Kidney tubule cell (primary cell): ENCODE measurements around the gene IARS1.

Source experiments
- DNase-seq: peaks from one replicate; pipeline ENCODE4 v3.0.0-alpha.2; 2018; ENCODE audit warnings: low spot score

IARS1 gene

DNA sequence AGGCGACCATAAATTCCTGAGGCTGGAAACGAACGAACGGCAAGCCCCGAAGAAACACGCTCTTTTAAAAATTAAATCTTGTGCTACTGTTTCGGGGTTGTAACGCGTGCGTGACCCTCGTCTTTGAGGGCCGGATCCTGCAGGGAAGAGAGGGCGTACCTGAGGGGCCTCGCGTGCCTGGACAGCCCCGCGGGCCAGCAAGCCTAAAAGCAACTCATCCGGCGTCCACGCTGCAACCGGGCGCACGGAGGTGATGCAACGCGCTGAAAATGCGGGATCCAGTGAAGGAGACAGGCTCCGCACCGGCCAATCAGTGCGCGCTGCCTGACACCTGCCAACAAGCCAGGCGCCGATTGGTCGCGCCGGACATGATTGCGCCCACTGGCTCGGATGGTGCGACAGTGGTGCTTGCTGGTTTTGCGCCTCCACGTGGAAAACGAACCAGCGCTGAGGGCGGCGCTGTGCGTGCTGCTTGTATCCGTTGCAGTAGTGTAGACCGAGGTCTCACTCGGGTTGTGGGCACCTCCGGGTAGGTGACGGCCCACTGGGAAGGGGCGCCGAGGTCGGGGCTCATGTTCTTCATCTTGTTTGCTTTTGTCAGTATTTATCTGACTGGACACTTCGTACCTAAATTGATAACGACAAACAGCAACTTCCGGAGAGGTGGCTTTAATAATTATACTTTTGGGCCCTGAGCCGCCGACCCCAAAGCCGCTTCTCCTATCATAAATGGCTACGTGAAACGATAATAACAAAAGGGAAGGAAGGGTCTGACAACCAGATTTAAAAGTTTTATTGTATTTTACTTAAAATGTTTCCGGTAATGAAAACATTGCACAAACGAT is at the start of gene IARS1:
TSS of gene IARS1 (minus strand) at position 246 of the 845 bp plus-strand sequence. CDS start 4,278 bp downstream, outside the sequence.
- peak; percentile 98 for DNase-seq

- DNase-seq: no peak
Observed at GRCh38 chr9:92342825-92343488, 49.5 kb upstream of the IARS1 start.

- DNase-seq: no peak
Observed at GRCh38 chr9:92341578-92341977, 48.1 kb upstream of the IARS1 start.

DNA sequence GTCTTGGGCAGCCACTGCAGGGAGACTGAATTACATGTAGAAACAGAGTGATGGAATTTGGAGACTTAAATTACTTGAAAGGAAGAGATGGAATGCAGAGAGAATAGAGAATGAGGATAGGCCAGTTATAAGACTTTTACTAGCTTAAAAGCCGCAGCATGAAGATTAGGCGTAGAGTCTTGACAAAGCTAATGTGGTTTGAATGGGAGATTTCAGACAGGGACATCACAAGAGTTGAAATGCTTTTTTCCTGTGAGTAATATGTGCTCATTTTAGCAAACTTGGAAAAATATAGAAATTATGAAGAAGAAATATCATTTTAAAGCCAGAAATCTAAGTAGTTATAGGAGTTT is 39.8 kb upstream of the IARS1 start:
- no peak for DNase-seq

DNA sequence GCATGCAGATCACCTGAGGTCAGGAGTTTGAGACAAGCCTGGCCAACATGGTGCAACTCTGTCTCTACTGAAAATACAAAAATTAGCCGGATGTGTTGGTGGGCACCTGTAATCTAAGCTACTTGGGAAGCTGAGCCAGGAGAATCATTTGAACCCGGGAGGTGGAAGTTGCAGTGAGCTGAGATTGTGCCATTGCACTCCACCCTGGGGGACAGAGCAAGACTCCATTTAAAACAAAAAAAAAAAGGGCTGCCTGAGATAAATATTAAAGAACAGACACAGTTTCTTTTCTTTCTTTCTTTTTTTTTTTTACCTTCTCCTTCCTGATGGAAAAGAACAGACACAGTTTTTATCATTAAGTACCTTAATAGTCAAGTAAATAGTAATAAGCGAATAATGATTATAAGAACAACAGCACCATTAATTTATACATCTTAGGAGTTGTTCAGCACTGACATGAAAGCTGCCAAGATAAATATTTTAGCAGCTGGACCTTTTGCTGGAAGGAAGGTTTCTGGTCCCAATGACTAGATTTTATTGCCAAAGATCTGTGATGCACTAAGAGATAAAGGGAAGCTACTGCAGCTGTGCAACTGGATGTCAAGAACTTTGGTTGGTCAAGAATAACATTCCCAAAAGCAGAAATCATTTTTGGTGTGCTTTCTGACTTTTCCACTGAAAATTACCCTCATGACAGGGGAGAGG is 39.2 kb upstream of the IARS1 start:
- no peak for DNase-seq

- peak; percentile 22 for DNase-seq
Observed at GRCh38 chr9:92328225-92328624, 34.7 kb upstream of the IARS1 start.

DNA sequence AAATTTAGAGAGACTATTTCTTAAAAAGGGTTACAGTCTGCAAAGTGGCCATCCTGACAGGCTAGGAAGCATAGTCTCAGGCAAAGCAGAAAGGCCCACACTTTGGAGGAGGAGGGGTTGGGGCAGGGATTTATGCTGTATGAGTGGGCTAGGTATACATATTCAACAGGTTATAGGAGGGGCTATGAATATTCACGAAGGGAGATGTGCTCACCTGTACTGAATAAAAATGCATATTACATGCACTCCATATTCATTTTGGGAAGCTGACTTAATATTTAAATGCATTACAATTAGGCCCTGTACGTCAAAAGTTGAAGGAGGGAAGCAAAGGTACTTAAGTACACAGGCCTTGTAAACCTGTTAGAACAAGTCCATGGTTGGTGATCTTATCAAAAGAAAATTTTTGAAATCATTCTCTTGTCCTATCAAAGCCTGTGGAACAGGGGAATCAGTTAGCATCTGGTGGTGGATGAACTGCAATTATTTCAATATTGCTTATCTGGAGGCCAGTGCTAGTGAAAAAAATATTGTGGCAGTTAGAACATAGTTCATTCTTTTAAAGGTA is 33.9 kb upstream of the IARS1 start:
- DNase-seq: no peak

DNA sequence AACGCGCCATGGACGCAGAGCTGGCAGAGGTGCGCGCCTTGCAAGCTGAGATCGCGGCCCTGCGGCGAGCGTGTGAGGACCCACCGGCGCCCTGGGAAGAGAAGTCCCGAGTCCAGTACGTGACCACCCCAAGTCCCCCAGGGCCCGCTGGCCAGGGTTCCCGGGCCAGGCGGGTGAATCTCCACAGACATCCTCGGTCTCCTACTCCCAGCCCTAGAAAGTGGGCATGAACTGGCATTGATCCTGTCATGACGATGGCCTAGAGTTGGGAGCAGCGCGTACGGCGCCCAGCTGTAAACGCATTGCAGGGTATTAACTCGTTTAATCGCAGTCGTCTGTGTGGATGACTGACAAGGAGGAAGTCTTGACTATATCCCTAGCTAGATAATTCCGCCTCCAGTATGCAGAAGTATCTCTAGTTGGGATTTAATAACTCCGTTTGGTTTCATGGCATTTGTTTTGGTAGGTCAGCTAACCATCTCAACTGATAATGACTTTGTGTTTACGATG is 32.5 kb upstream of the IARS1 start:
- DNase-seq: no peak

DNA sequence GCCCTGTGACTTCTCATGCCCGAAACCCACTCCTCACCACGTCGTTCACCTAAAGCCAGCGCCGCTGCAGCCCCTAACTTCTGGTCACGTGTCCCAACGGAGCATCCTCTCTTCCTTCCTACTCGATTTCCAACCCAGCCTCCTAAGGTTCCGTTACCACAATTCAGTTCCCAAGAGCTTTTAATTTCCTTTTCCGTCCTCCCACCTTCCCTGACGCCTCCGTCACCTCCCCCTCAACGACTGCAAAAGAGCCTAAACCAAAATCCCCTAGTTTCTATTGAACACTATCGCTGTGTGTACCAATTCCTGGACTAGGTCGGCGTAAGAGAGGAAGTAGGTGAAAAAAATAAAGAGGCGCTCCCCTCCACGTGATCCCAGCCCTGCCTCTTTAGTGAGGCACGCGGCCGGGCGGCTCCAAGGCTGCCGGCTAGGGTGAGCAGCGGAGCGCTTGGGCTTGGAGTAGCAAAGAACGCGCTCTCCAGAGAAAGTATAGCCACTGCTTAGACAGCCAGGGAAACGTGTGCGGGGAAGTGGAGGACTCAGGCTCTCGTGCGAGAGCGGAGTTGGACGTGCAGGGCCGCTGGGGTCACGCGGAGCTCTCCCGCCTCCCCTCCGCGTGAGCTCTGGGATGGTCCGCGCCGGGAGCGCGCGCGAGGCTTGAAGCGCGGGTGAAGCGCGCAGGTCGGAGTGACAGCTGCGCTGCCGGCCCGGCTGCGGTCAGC is 31.9 kb upstream of the IARS1 start, which contains the start of the genes CENPP and NOL8:
TSS of gene CENPP (plus strand) at position 685 of the 722 bp plus-strand sequence.
TSS of gene NOL8 (minus strand) at position 82 of the 722 bp plus-strand sequence. CDS start 1,189 bp downstream, outside the sequence.
- peak; percentile 91 for DNase-seq

GRCh38 chr9:92324889-92325268 is 31.4 kb upstream of the IARS1 start:
- DNase-seq: no peak

DNA sequence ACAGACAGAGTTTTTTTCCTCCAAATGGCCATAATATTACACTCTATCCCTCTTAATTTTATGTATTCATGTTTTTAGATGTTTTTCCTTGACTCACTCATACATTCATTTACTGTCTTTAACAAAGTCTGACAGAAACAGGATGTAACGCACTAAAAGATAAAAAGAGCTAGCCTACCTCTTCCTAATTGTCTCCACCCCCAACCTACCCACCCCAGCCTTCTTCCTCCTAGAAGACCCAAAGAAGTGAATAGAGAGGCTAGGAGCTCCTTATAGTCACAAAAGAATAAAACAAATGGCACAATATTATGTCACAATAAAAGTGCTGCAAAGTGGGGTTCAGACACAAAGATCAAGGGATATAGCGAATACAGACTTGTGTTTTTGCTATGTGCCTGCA is 30.9 kb upstream of the IARS1 start:
- DNase-seq: no peak

DNA sequence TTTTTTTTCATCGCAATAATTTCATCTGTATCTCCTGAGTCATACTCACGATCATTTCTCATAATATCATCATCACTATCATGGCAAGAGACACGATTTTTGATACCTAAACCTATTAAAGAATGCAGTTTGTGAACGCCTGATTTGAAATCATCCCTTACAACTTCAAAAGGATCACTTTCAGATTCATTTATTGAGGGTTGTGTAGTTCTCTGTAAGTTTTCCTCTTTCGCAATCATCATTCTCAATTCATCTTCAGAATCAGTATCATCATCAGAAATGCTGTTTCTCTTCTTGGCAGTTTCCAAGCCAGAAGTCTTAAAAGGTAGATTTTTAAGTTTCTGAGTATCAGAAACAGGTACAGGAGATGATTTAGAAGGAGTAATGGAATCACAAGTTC is 22.0 kb upstream of the IARS1 start:
- DNase-seq: no peak

DNA sequence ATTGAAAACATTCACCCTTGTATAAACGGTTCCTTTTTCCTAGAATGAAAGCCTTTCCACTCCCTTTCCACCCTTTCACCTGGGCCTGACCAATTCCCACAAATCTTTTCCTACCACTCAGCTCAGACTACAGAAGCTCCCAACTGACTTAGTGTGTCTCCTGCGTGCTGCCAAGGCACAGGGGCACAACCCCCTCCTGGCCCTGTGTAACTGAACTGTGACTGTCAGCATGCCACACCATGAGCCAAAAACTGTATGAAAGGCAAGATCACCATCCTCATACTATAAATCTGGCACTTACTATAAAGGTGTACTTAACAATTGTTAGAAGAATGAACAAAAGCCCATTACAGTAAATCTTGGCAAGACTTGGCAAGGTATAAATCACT is 20.1 kb upstream of the IARS1 start:
- no peak for DNase-seq

- DNase-seq: no peak
Observed at GRCh38 chr9:92312887-92313623, 19.6 kb upstream of the IARS1 start.

- peak; percentile 32 for DNase-seq
Observed at GRCh38 chr9:92310562-92310961, 17.1 kb upstream of the IARS1 start.

DNA sequence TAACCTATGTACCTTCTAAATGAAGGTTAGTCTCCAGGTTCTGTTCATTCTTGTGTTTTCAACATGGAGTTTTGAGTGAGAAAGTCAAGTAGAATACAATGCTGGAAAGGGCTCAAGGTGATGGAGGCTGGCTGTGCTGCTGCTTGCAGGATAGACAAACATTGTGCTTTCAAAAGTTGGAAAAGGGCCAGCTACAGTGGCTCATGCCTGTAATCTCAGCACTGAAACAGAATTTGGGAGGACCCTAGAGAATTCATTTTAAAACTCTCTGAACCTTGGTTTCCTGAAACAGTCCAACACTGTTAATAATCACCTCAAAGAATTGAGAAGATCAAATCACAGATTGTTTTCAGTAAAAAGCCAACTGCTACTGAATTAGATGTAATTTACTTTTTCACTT is 15.4 kb upstream of the IARS1 start:
- DNase-seq: no peak

- DNase-seq: no peak
Observed at GRCh38 chr9:92300936-92301335, 7.4 kb upstream of the IARS1 start.

DNA sequence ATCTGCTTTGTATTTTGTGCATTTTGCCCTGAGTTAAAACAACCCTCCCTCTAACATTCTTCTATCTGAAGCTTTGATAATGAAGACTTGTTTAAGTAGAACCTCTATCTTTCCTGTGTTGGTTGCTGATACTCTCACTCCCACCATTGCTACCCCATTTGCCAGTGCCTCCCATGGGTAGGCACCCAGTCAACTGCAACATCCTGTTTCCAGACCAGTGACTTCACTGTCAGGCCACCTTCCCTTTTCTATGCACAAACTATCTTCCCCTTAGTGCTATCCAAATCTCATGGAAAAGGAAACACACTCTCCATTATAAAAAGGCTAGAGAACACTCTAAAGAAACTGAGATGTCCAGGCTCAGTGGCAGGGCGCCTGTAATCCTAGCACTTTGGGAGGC is 5.6 kb upstream of the IARS1 start:
- DNase-seq: peak; percentile 39

- no peak for DNase-seq
Observed at GRCh38 chr9:92298036-92298435, 4.5 kb upstream of the IARS1 start.

- no peak for DNase-seq
Observed at GRCh38 chr9:92297611-92298010, 4.1 kb upstream of the IARS1 start.

DNA sequence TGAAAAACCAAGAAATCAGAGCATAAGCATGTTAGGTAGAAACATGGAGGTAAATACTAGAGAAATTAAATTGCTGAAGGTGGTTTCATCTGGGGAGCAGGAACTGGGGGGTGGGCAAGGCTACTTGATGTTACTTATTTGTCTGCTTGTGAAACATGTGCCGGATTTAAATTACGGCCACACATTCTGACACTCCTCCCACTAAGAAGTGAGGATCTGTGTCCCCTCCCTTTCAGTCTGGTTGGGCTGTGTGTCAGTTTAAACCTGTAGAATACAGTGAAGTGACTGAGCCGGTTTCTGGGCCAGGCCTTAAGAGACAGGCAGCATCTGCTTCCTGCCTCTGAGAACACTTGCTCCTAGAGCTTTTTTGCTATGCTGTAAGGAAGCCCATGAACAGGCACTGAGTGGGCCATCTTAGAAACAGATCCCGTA is 2.3 kb upstream of the IARS1 start:
- no peak for DNase-seq
